ENCODE data around the gene FADS1.

FADS1 gene

DNA sequence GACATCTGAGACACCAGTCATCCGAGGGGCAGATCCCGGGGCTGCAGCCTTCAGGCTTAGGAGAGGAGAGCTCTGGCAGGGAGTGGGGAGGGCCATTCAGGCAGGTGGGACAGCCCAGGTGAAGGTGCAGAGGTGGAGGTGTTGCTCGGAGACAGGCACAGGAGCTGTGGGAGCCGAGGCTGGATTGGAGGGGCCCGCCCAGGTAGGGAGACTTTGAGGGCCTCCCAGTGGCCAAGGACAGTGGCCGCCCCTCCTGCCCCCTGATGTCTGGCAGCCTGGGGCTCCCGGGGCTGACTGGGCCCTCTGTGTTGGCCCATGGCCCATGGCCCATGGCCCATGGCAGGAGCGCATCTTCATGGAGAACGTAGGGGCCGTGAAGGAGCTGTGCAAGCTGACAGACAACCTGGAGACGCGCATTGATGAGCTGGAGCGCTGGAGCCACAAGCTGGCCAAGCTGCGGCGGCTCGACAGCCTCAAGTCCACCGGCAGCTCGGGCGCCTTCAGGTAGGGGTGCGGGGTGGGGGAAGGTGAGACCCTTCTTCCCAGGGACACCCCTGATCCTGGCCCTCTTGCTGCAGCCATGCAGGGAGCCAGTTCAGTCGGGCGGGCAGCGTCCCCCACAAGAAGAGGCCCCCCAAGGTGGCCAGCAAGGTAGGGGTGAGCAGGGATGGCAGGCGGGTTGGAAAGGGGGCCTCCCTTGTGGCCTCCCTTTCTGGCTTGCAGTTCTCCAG lies 37.7 kb downstream of the FADS1 start:
- in situ Hi-C loops (cut with HindIII; ENCODE audit: low sequenced_read_pairs) = no loop called here

GRCh38 chr11:61778357-61778886 lies 38.4 kb downstream of the FADS1 start:
- in situ Hi-C loops (cut with HindIII; ENCODE audit: low sequenced_read_pairs) = no loop called here

- in situ Hi-C loops (cut with HindIII; ENCODE audit: low sequenced_read_pairs) = no loop called here
These were observed 39.3 kb downstream of the FADS1 start for GRCh38 chr11:61777234-61778090.

DNA sequence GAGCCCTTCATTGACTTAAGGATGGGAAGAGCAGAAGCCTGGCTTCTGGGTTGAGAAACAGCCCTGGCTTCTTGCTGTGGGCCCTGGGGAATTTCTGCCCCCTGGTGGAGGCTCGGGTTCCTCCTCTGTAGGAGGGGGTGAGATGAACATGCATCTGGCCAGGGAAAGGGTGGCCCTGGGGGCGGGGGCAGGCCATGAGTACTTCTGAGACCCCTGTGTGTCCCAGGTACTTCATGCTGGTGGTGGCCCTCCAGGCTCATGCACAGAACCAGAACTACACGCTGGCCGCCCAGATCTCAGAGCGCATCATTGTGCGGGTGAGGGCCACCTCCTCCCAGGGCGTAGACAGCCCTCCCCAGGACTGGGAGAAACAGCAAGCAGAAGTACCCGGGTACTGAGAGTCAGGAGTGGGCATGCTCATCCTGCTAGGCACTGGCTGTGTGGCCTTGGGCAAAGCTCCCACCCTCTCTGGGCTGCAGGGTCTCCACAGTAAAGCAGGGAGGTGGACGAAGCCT lies 40.2 kb downstream of the FADS1 start:
- in situ Hi-C loops (cut with HindIII; ENCODE audit: low sequenced_read_pairs) = no loop called here

GRCh38 chr11:61775606-61776554 lies 40.9 kb downstream of the FADS1 start:
- in situ Hi-C loops (cut with HindIII; ENCODE audit: low sequenced_read_pairs) = no loop called here

- in situ Hi-C loops (cut with HindIII; ENCODE audit: low sequenced_read_pairs) = no loop called here
These were observed 41.7 kb downstream of the FADS1 start for GRCh38 chr11:61775106-61775505.

GRCh38 chr11:61774411-61774810 lies 42.4 kb downstream of the FADS1 start:
- in situ Hi-C loops (cut with HindIII; ENCODE audit: low sequenced_read_pairs) = no loop called here

DNA sequence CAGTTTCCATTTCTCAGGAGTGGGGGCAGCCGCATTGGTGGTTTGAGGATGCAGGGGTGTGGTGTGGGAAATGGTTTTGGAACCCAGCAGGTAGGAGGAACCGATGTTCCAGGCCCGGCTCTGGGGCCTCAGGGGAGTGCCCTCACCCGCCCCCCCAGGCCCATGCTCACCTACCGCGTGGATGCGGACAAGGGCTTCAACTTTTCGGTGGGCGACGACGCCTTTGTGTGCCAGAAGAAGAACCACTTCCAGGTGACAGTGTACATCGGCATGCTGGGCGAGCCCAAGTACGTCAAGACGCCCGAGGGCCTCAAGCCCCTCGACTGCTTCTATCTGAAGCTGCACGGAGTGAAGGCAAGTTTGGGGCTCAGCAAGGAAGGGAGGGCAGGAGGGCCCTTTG lies 43.0 kb downstream of the FADS1 start:
- in situ Hi-C loops (cut with HindIII; ENCODE audit: low sequenced_read_pairs) = no loop called here

DNA sequence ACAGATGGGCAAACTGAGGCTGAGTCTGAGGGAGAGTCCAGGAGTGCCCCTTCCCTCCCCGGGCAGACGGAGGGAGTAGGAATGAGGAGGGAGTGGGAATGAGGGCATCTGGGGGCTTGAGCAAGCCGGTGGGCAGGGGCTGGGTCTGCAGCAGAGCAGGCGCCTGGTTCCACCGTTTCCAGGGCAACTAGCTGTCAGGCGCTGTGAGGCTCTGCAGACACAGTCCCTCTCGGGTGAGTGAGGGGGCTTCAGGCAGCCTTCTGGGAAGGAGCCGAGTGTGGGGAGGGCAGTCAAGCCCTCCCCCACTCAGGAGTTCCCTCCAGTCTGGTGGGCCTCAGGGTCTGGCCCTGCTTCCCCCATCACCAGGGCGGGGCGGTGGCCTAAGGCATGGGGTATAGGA lies 43.4 kb downstream of the FADS1 start:
- in situ Hi-C loops (cut with HindIII; ENCODE audit: low sequenced_read_pairs) = no loop called here

DNA sequence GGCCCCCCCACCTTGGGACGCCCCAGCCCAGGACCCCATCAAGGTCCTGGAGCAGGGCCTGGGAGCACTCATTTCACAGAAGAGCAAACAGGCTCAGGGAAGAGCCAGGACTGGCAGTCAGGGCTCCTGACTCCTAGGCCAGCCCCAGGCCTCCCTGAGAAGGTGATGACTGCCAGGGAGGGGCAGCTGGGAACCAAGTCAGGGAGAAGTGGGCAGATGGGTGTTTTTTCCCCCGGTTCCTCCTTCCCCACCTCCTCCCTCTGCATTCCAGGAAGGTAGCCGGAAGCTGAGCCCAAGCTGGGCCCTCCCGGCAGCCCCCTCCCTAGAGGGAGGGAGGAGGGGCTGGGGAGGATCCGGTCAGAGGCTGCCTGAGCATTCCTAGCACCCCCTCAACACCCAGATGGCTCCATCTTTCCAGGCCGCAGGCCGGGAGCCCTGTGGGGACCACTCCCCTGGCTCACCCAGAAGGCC lies 44.8 kb downstream of the FADS1 start:
- in situ Hi-C loops (cut with HindIII; ENCODE audit: low sequenced_read_pairs) = no loop called here

DNA sequence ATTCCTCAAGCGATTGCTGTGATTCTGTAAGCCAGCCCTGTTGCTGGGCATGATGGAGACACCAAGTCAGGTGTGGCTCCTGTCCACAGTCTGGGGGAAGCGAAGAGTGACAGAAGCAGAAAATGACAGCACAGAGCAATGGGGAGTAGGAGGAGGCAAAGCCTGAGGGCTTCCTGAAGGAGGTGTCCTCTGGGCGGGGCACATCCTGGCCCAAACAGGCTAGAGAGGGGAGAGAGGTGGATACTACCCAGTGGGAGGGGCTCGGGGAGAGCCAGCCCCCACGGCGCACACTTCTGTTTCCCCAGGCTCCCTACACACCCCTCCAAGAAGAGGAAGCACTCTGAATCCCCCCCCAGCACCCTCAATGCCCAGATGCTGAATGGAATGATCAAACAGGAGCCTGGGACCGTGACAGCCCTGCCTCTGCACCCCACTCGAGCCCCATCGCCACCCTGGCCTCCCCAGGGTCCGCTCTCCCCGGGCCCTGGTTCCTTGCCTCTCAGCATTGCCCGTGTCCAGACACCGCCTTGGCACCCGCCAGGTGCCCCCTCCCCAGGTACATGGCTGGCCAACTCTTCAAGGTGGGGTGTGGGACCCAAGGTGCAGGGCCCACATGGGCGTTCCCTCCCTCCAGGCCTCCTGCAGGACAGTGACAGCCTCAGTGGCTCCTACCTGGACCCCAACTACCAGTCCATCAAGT lies 45.5 kb downstream of the FADS1 start:
- in situ Hi-C loops (cut with HindIII; ENCODE audit: low sequenced_read_pairs) = no loop called here

DNA sequence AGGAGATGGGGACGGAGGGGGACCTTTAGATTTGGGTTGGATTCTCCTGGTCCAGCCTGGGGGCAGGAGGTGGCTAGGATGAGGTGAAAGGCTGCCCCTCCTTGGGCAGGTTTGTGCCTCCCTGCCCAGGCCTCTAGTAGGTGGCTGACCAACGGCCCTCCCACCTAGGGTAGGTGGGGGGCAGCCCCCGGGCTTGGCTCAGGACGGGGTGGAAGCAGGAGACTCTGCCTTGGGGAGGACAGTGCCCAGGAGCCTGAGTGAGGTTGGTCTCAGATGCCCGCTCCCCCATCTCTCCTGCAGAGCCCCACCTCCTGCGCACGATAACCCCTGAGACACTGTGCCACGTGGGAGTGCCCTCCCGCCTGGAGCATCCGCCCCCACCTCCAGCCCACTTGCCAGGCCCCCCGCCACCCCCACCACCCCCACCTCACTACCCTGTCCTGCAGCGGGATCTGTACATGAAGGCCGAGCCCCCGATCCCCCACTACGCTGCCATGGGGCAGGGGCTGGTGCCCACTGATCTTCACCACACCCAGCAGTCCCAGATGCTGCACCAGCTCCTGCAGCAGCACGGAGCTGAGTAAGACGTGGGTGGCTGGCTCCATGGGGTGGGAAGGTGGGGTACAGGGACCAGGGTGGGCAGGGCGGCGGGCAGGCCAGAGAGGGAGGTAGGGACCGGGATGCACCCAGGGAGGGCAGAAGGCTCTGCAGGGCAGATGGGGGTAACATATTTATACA lies 46.7 kb downstream of the FADS1 start:
- in situ Hi-C loops (cut with HindIII; ENCODE audit: low sequenced_read_pairs) = no loop called here

DNA sequence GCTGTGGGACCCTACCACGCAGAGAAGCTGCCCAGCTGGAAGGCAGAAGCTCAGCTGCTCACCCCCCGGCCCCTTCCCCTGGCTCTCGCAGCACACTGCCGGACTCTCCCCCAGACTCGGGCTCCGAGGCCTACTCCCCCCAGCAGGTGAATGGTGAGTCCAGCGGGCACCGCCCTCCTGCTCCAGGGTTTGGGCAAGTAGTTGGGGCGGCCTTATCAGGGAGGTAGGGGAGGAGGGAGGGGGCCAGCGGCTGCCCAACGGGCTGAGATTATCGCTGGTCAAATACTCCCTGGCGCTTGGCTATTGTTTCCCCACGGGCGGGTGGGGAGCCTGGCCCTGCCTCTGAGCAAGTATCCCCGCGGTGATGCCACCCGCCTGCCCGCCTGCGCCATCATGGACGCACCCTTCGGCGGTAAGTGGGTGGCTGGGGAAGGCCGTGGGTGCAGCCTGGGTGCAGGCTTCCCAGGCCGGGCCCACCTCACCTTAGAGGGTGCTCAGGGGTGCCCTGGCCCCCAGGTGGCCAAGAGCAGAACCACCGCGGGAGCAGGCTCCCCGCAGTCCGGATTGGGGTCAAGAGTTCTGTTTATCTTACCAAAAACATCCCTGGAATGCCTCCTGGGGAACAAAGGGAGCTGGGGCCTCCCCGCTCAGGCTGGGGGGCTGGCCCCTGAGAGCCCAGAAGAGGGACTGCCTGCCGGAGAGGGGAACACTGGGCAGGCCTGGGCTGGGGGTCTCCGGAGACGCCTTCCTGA lies 47.5 kb downstream of the FADS1 start:
- in situ Hi-C loops (cut with HindIII; ENCODE audit: low sequenced_read_pairs) = no loop called here

GRCh38 chr11:61768376-61769076 lies 48.3 kb downstream of the FADS1 start:
- in situ Hi-C loops (cut with HindIII; ENCODE audit: low sequenced_read_pairs) = no loop called here

DNA sequence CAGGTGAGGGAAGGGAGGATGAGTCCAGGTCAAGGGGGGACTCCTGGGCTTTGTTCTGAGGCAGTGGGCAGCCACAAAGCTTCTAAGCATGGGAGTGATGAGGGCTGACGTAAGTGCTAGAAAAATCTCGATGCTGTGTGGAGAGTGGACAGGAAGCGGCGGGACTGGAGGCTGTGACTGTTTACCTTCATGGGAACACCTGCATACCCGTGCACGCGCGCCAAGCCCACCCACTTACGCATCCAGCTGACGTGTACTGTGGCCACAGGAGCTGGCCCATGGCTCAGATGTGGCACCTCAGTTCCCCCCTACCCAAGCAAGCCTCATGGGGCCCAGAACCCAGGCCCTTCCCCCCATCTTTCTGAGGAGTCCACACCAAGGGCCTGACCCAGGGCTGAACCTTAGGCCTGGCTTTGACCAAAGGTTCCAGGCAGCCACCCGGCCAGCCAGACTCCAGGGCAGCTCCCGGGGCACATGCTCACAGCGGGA lies 50.4 kb downstream of the FADS1 start:
- in situ Hi-C loops (cut with HindIII; ENCODE audit: low sequenced_read_pairs) = no loop called here

DNA sequence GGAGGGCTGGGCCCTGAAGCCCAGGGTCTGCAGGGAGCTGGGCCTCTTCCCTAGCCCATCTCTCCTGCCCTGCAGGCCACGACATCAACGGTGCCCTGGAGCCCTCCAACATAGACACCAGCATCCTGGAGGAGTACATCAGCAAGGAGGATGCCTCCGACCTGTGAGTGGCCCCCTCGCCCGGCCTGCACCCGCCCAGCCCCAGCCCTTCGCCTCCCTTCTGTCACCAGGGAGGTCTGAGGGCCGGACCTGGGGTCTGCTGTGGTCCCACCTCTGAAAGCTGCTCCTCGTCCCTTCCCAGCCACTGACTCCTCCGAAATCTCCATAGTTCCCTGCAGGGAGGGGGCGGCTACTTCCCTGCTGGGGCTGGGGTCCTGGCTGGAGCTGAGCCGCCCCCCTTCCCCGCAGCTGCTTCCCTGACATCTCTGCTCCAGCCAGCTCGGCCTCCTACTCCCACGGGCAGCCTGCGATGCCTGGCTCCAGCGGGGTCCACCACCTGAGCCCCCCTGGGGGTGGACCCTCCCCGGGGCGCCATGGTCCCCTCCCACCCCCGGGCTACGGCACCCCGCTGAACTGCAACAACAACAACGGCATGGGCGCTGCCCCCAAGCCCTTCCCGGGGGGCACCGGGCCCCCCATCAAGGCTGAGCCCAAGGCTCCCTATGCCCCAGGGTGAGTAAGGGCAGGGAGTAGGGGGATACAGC lies 51.1 kb downstream of the FADS1 start:
- in situ Hi-C loops (cut with HindIII; ENCODE audit: low sequenced_read_pairs) = no loop called here

- in situ Hi-C loops (cut with HindIII; ENCODE audit: low sequenced_read_pairs) = no loop called here
These were observed 52.1 kb downstream of the FADS1 start for GRCh38 chr11:61764606-61765260.

Measured in DLD1 (cell line).